GM12878 (cell line): ENCODE data around the gene SLC29A1. TPM values are rescaled to one million over a fixed set of nuclear protein-coding genes. Genes with fewer than 3 reads are reported as not detected.

Experiments
- BCLAF1 ChIP-seq: fragments of 450-650 bp; IDR thresholded peaks from 2 replicates; pipeline ENCODE4 v1.6.1; 2017; ENCODE audit warnings: antibody characterized with exemption, mild to moderate bottlenecking, moderate library complexity
- CEBPZ ChIP-seq: fragments of 150-350 bp; IDR thresholded peaks from 2 replicates; pipeline ENCODE4 v1.6.1; 2016; ENCODE audit warnings: low read depth, low read length
- E2F8 ChIP-seq: fragments of 450-650 bp; IDR thresholded peaks from 2 replicates; pipeline ENCODE4 v1.6.1; 2018; ENCODE audit warnings: mild to moderate bottlenecking, low read depth, moderate library complexity; ENCODE audit not compliant: partially characterized antibody
- EED ChIP-seq: sonication (generic); IDR thresholded peaks from 2 replicates; pipeline ENCODE4 v1.6.1; 2016; ENCODE audit warnings: antibody characterized with exemption, low read depth
- FOS ChIP-seq: IDR thresholded peaks from 3 replicates; pipeline ENCODE4 v1.6.1; 2011; ENCODE audit warnings: borderline replicate concordance; ENCODE audit not compliant: insufficient read length; ENCODE audit errors: extremely low read depth
- NBN ChIP-seq: fragments of 450-650 bp; IDR thresholded peaks from 2 replicates; pipeline ENCODE4 v1.6.1; 2016
- RB1 ChIP-seq: fragments of 450-650 bp; formaldehyde crosslinking; IDR thresholded peaks from 2 replicates; pipeline ENCODE4 v1.6.1; 2017; ENCODE audit warnings: mild to moderate bottlenecking, borderline replicate concordance
- ZNF592 ChIP-seq: fragments of 450-650 bp; IDR thresholded peaks from 2 replicates; pipeline ENCODE4 v1.6.1; 2017; ENCODE audit warnings: mild to moderate bottlenecking, moderate library complexity
- ZNF622 ChIP-seq: fragments of 450-650 bp; IDR thresholded peaks from 2 replicates; pipeline ENCODE4 v1.6.1; 2017; ENCODE audit warnings: mild to moderate bottlenecking, inconsistent platforms
- polyA plus RNA-seq, 11 experiments: library from polyadenylated mRNA; depleted of rRNA in 4 of 11; unstranded in 6 of 11; stranded (reverse) in 5 of 11; fragments of >200 nt; fragmentation: Nextera tagmentation in 4 of 11; fragmentation: Illumina TruSeq in 1 of 11; extraction: Ambion mirVana in 4 of 11; extraction: Trizol in 1 of 11; gene quantifications; 1 replicate in 1 of 11; 2 replicates in 10 of 11; pipeline versions ENCODE4 v1.2.1 to v1.2.3, GENCODE V29; 2011 to 2016; ENCODE audit warnings: inconsistent platforms in 2 of 11, missing spikeins in 2 of 11, low read depth in 1 of 11
- total RNA-seq, 4 experiments: library from RNA; depleted of rRNA in 3 of 4; stranded (reverse); fragments of >200 nt in 3 of 4; fragmentation: Illumina TruSeq in 1 of 4; extraction: Trizol in 1 of 4; gene quantifications; 2 replicates each; pipeline versions ENCODE4 v1.2.1 to v1.2.3, GENCODE V29; 2013 to 2021

SLC29A1 gene
- total and polyA plus RNA-seq, 10 of the 15 experiments (the other 5 are each of a cell fraction or from before 2014, with no cell fraction given), result 10.0 to 132 (median 93.4) TPM

- TF ChIP-seq ZNF592, result no peak
- no peak for TF ChIP-seq E2F8
- no peak for TF ChIP-seq RB1
- no peak for TF ChIP-seq ZNF622
- no peak for TF ChIP-seq CEBPZ
- TF ChIP-seq BCLAF1, result no peak
- no peak for TF ChIP-seq FOS
- TF ChIP-seq EED, result no peak
- no peak for TF ChIP-seq NBN
- TF ChIP-seq, all 136 proteins: peak for 0
Observed at GRCh38 chr6:44201638-44202303, 21.6 kb upstream of the SLC29A1 start (continued).
